ENCODE data around the gene CAPS. TPM values are rescaled to one million over a fixed set of nuclear protein-coding genes. Genes with fewer than 3 reads are reported as not detected.
"Not testable (repeated sequence)": the region's sequence is repeated elsewhere in the genome, so short reads cannot be mapped to it uniquely, and the experiment has no call there.

CAPS gene
- polyA plus RNA-seq, 1 donor (not counting 4 experiments of a cell fraction or from before 2014, with no cell fraction given), result 2.7 TPM

DNA sequence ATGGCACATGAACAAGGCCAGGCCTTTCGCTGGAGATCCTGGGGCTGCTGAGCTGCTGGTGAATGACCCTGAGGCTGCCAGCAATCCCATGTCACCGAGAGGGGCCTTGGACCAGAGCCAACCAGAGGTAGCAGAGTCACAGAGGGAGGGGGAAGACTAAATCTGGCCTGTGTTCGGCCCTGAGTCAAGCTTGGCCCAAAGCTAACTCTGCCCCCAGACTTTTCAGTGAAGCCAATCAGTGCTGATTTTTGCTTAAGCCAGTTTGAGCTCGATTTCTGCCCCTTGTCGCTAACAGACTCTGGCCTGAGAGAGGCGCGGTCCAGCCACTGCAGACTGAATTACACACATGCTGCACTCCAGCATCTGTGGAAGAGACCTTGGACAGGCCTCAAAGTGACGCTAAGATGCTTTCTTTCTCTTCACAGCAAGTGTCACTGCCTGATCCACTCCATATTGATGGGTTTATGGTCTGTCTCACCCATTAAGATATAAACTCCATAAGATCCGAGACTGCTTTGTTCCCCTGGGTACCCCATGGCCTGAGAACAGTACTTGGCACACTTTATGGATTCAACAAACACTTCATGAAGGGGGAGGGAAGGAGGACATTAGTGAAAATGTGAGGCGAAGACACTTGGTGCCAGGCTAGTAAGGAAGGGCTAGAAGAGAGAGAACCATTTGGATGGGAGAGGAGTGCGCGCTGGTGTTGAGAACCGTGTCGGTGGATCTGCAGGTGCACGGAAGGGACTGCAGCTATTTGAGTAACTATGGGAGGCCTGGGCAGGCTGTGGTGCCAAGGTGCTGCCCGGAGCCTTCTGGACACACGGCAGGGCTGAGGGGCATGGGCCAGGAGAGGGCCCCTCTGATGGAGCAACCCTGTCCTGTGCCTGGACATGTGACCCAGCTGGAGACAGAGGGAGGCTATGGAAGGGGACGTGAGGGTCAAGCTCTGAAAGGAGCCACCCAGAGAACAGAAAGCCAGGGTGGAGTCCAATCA lies 46.2 kb downstream of the CAPS start:
- no peak overlapping the region for H3K27ac ChIP-seq (ENCODE audit: control insufficient read depth, insufficient read depth, low read length)
- DNase-seq (ENCODE audit: low read depth, low spot score) (no peak), FAIRE-seq (no peak)
- H3K4me2 ChIP-seq (ENCODE audit: control insufficient read depth, extremely low read depth, insufficient read depth, low read depth, low read length), result no peak overlapping the region
- H3K9me1 ChIP-seq (ENCODE audit: control insufficient read depth, extremely low read depth, insufficient read depth, low read length), result no peaks in the 10 kb centered on the region
- no peak overlapping the region for H3K9ac ChIP-seq (ENCODE audit: control insufficient read depth, extremely low read depth, insufficient read depth, low read length)
- H3K36me3 ChIP-seq (ENCODE audit: control insufficient read depth in 2 of 2, extremely low read depth in 1 of 2, insufficient read depth in 2 of 2, low read length in 2 of 2), result peaks cover 0 to 5% of the 10 kb centered on the region in 2 experiments
- no peak overlapping the region for H3K4me3 ChIP-seq (ENCODE audit: control insufficient read depth in 2 of 3, extremely low read depth in 1 of 3, insufficient read depth in 2 of 3, low read depth in 1 of 3, low read length in 3 of 3)
- dilution Hi-C loops (cut with MboI; ENCODE audit: extremely low pct_ligation_motif_present, low sequenced_read_pairs), result no loop called here
- H3K9me3 ChIP-seq (ENCODE audit: control insufficient read depth, low read depth, low read length), result no peaks in the 10 kb centered on the region
- H2AFZ ChIP-seq (ENCODE audit: control insufficient read depth, low read length), result no peak overlapping the region
- H3K4me1 ChIP-seq (ENCODE audit: control insufficient read depth, extremely low read depth, insufficient read depth, low read length), result no peaks in the 10 kb centered on the region
- H4K20me1 ChIP-seq (ENCODE audit: control insufficient read depth, extremely low read depth, insufficient read depth, low read length), result peaks cover 16% of the 10 kb centered on the region
- TF ChIP-seq, protein P1, sequence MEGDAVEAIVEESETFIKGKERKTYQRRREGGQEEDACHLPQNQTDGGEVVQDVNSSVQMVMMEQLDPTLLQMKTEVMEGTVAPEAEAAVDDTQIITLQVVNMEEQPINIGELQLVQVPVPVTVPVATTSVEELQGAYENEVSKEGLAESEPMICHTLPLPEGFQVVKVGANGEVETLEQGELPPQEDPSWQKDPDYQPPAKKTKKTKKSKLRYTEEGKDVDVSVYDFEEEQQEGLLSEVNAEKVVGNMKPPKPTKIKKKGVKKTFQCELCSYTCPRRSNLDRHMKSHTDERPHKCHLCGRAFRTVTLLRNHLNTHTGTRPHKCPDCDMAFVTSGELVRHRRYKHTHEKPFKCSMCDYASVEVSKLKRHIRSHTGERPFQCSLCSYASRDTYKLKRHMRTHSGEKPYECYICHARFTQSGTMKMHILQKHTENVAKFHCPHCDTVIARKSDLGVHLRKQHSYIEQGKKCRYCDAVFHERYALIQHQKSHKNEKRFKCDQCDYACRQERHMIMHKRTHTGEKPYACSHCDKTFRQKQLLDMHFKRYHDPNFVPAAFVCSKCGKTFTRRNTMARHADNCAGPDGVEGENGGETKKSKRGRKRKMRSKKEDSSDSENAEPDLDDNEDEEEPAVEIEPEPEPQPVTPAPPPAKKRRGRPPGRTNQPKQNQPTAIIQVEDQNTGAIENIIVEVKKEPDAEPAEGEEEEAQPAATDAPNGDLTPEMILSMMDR (optimal IDR thresholded peaks at IDR 0.05 in 1 of 3, IDR thresholded peaks at IDR 0.05 in 1 of 3, conservative IDR thresholded peaks at IDR 0.05 in 1 of 3; ENCODE audit: extremely low read depth in 1 of 3, insufficient read depth in 2 of 3, low read length in 3 of 3), result no peak
- TF ChIP-seq EZH2 (IDR thresholded peaks at IDR 0.05; ENCODE audit: low read length), result no peak
- peaks cover 94% of the 10 kb centered on the region for H3K79me2 ChIP-seq (ENCODE audit: control insufficient read depth, insufficient read depth, low read length)
- H3K27me3 ChIP-seq (ENCODE audit: control insufficient read depth, extremely low read depth, insufficient read depth, low read length), result no peaks in the 10 kb centered on the region

DNA sequence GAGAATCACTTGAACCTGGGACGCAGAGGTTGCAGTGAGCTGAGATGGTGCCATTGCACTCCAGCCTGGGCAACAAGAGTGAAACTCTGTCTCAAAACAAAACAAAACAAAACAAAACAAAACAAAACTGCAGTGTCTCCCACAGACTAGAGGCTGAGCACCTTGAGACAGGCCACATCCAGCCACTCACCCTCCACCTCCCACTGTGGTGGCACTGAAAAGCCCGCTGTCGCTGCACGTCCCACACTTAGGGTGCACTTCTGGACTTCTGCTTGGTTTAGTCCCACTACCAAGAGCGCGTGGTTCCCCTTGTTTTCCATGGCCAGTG lies 47.6 kb downstream of the CAPS start:
- dilution Hi-C loops (cut with MboI; ENCODE audit: extremely low pct_ligation_motif_present, low sequenced_read_pairs), result not testable (repeated sequence)

More for the DNA sequence above, 47.6 kb downstream of the CAPS start:
- peaks cover 94% of the 10 kb centered on the region for H3K79me2 ChIP-seq (ENCODE audit: control insufficient read depth, insufficient read depth, low read length)
- not testable (repeated sequence) for H3K27ac ChIP-seq (ENCODE audit: control insufficient read depth, insufficient read depth, low read length); H3K4me2 ChIP-seq (ENCODE audit: control insufficient read depth, extremely low read depth, insufficient read depth, low read depth, low read length); DNase-seq (ENCODE audit: low read depth, low spot score); H3K27me3 ChIP-seq (ENCODE audit: control insufficient read depth, extremely low read depth, insufficient read depth, low read length); FAIRE-seq; H3K9me3 ChIP-seq (ENCODE audit: control insufficient read depth, low read depth, low read length); H3K9me1 ChIP-seq (ENCODE audit: control insufficient read depth, extremely low read depth, insufficient read depth, low read length); H3K4me3 ChIP-seq (ENCODE audit: control insufficient read depth in 2 of 3, extremely low read depth in 1 of 3, insufficient read depth in 2 of 3, low read depth in 1 of 3, low read length in 3 of 3); H3K9ac ChIP-seq (ENCODE audit: control insufficient read depth, extremely low read depth, insufficient read depth, low read length); H3K4me1 ChIP-seq (ENCODE audit: control insufficient read depth, extremely low read depth, insufficient read depth, low read length); H2AFZ ChIP-seq (ENCODE audit: control insufficient read depth, low read length); H3K36me3 ChIP-seq (ENCODE audit: control insufficient read depth in 2 of 2, extremely low read depth in 1 of 2, insufficient read depth in 2 of 2, low read length in 2 of 2)
- H4K20me1 ChIP-seq (ENCODE audit: control insufficient read depth, extremely low read depth, insufficient read depth, low read length), result peaks cover 24% of the 10 kb centered on the region

Data from keratinocyte (primary cell).